Hepatocyte (in vitro differentiated cells): Measurements from ENCODE around the gene AP3S1. TPM values are rescaled to one million over a fixed set of nuclear protein-coding genes. Genes with fewer than 3 reads are reported as not detected.

Source experiments
- DNase-seq: peaks from one replicate; pipeline ENCODE4 v3.0.0-alpha.2; 2016; ENCODE audit warnings: low spot score
- H2AFZ ChIP-seq: fragments of 200-600 bp; sonication (generic); 2 replicates; pipeline ENCODE4 v1.6.0; 2016; ENCODE audit warnings: antibody characterized with exemption, mild to moderate bottlenecking
- H3K27ac ChIP-seq: fragments of 200-600 bp; sonication (generic); 2 replicates; pipeline ENCODE4 v1.5.1; 2016; ENCODE audit warnings: mild to moderate bottlenecking
- H3K27me3 ChIP-seq: fragments of 200-600 bp; sonication (generic); 2 replicates; pipeline ENCODE4 v1.6.1; 2016
- H3K36me3 ChIP-seq: fragments of 200-600 bp; sonication (generic); replicated peaks from 2 replicates; pipeline ENCODE4 v1.5.1; 2016; ENCODE audit warnings: low read depth; ENCODE audit not compliant: insufficient read depth
- H3K4me1 ChIP-seq: fragments of 200-600 bp; sonication (generic); 2 replicates; pipeline ENCODE4 v1.5.1; 2016; ENCODE audit warnings: mild to moderate bottlenecking, moderate library complexity; ENCODE audit not compliant: insufficient read depth
- H3K4me2 ChIP-seq: fragments of 200-600 bp; sonication (generic); 2 replicates; pipeline ENCODE4 v1.6.0; 2016
- H3K4me3 ChIP-seq: fragments of 200-600 bp; sonication (generic); 2 replicates; pipeline ENCODE4 v1.5.1; 2016; ENCODE audit warnings: mild to moderate bottlenecking
- H3K79me2 ChIP-seq: fragments of 200-600 bp; sonication (generic); 2 replicates; pipeline ENCODE4 v1.6.0; 2017; ENCODE audit warnings: mild to moderate bottlenecking
- H3K9me2 ChIP-seq: fragments of 200-600 bp; sonication (generic); replicated peaks from 2 replicates; pipeline ENCODE4 v1.6.0; 2017; ENCODE audit warnings: mild to moderate bottlenecking; ENCODE audit not compliant: insufficient read depth
- H3K9me3 ChIP-seq: fragments of 200-600 bp; sonication (generic); 2 replicates; pipeline ENCODE4 v1.5.1; 2016; ENCODE audit warnings: low read depth, mild to moderate bottlenecking
- H4K20me1 ChIP-seq: fragments of 200-600 bp; sonication (generic); 2 replicates; pipeline ENCODE4 v1.6.0; 2016; ENCODE audit warnings: mild to moderate bottlenecking; ENCODE audit not compliant: insufficient read depth, poor library complexity, severe bottlenecking
- CTCF ChIP-seq: fragments of 200-600 bp; sonication (generic); IDR thresholded peaks from 2 replicates; pipeline ENCODE4 v1.5.1; 2016; ENCODE audit warnings: antibody characterized with exemption, mild to moderate bottlenecking; ENCODE audit not compliant: poor library complexity
- EZH2 ChIP-seq: fragments of 200-600 bp; sonication (generic); IDR thresholded peaks from 2 replicates; pipeline ENCODE4 v1.6.1; 2016; ENCODE audit warnings: antibody characterized with exemption, mild to moderate bottlenecking, borderline replicate concordance
- EZH2phosphoT487 ChIP-seq: fragments of 200-600 bp; sonication (generic); IDR thresholded peaks from one replicate; pipeline ENCODE4 v1.6.1; 2018; ENCODE audit warnings: antibody characterized with exemption, mild to moderate bottlenecking, low read depth, moderate library complexity; ENCODE audit not compliant: unreplicated experiment, severe bottlenecking
- WGBS: methylation state at CpG from one replicate; pipeline ENCODE4 v1.1.6; 2016; ENCODE audit warnings: low lambda C conversion rate; ENCODE audit errors: missing lambda C conversion rate; 5-methylcytosine and 5-hydroxymethylcytosine counted together
- polyA plus RNA-seq: library from polyadenylated mRNA; unstranded; fragments of >200 nt; fragmentation: Nextera tagmentation; extraction: Ambion mirVana; gene quantifications from 2 replicates; pipeline ENCODE4 v1.2.1, GENCODE V29; 2016
- total RNA-seq: library from RNA; depleted of rRNA; stranded (reverse); fragments of >200 nt; gene quantifications from 2 replicates; pipeline ENCODE4 v1.2.3, GENCODE V29; 2014

The AP3S1 gene
- total RNA-seq (122 and 362 TPM in 2 replicates), polyA plus RNA-seq (130 and 148 TPM in 2 replicates)

- DNase-seq, result peak; percentile 95
- peaks cover 26% of the 10 kb centered on the region for H3K4me1 ChIP-seq
- H3K27me3 ChIP-seq, result no peaks in the 10 kb centered on the region
- peak within 1 kb of the TSS; percentile 67 for H2AFZ ChIP-seq
- no peaks in the 10 kb centered on the region for H3K36me3 ChIP-seq
- H3K9me2 ChIP-seq, result no peaks in the 10 kb centered on the region
- H3K4me3 ChIP-seq, result peak within 1 kb of the TSS; percentile 72
- peak within 1 kb of the TSS; percentile 91 for H3K4me2 ChIP-seq
- peaks cover 59% of the 10 kb centered on the region for H4K20me1 ChIP-seq
- under 1% methylated on average over 32 of the region's 65 CpGs for WGBS
- H3K79me2 ChIP-seq, result peaks cover 88% of the 10 kb centered on the region
- peak within 1 kb of the TSS; percentile 94 for H3K27ac ChIP-seq
- TF ChIP-seq CTCF, result no peak
- no peak for TF ChIP-seq EZH2
- TF ChIP-seq EZH2phosphoT487, result no peak
- H3K9me3 ChIP-seq, result no peaks in the 10 kb centered on the region
Measured at GRCh38 chr5:115841382-115842088, at the start of gene AP3S1, which contains the start of gene ATG12. Gene AP3S1 (plus strand): TSS chr5:115841935. CDS start chr5:115842038, 103 bp downstream. Gene ATG12 (minus strand): TSS chr5:115841565. CDS start chr5:115841552, 13 bp downstream.

DNA sequence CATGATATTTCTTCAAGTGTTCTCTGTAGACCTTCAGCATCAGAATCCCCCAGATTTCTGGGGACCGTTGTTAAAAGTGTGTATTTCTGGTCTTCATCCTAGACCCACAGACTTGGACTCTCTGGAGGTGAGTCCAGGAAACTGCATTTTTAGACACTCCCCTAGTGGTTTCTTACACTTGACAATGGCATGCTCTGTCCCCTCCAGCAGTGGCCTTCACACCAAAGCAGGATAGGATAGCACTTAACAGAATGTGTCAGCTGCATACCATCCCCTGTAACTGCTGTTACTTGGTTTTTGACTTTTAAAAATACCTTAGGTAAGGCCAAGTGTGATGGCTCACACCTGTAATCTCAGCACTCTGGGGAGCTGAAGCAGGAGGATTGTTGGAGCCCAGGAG is 46.0 kb upstream of the AP3S1 start:
- no peak overlapping the region for H2AFZ ChIP-seq
- H3K4me1 ChIP-seq, result no peaks in the 10 kb centered on the region
- no peak overlapping the region for H3K27ac ChIP-seq
- H3K79me2 ChIP-seq, result no peaks in the 10 kb centered on the region
- no peak overlapping the region for H3K4me2 ChIP-seq
- no peak overlapping the region for H3K4me3 ChIP-seq
- no peaks in the 10 kb centered on the region for H4K20me1 ChIP-seq
- DNase-seq, result no peak
- H3K27me3 ChIP-seq, result no peaks in the 10 kb centered on the region
- no peaks in the 10 kb centered on the region for H3K9me2 ChIP-seq
- 97% methylated on average over 1 of the region's 1 CpG for WGBS
- TF ChIP-seq EZH2 (no peak), EZH2phosphoT487 (no peak), CTCF (no peak)
- H3K36me3 ChIP-seq, result no peaks in the 10 kb centered on the region
- H3K9me3 ChIP-seq, result no peaks in the 10 kb centered on the region

DNA sequence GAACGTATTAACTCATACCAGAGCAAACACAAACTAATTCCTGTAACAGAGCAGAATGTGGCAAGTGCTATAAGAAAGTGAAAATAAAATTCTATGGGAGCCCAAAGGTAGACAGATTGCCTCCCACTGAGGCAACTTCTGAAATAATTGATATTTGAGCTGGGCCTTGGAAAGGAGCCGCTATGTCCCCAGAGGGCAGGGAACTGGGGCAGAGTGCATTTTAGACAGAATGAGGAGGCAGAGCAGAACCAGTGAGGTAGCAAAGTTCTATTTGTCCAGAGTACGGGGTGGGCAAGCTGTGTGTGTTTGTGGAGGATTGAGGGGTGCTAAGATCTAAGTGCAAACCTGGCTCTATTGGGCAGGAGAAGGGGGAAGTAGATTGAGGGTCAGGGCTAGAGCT is 45.1 kb upstream of the AP3S1 start:
- no peaks in the 10 kb centered on the region for H3K9me2 ChIP-seq
- H3K4me2 ChIP-seq, result no peak overlapping the region
- H3K36me3 ChIP-seq, result no peaks in the 10 kb centered on the region
- H3K4me3 ChIP-seq, result no peak overlapping the region
- H3K27ac ChIP-seq, result no peak overlapping the region
- H2AFZ ChIP-seq, result no peak overlapping the region
- H3K27me3 ChIP-seq, result no peaks in the 10 kb centered on the region
- TF ChIP-seq CTCF, result no peak
- TF ChIP-seq EZH2phosphoT487, result no peak
- WGBS, result 88% methylated on average over 3 of the region's 3 CpGs
- no peaks in the 10 kb centered on the region for H3K79me2 ChIP-seq
- H3K4me1 ChIP-seq, result no peaks in the 10 kb centered on the region
- H3K9me3 ChIP-seq, result no peaks in the 10 kb centered on the region
- DNase-seq, result no peak
- H4K20me1 ChIP-seq, result no peaks in the 10 kb centered on the region
